ENCODE measurements around the gene SYT17.

SYT17 gene

GRCh38 chr16:19242987-19243575 lies 75.0 kb downstream of the SYT17 start (continued):
- no peak for TF ChIP-seq ZBTB11 (tag by site-specific recombination; conservative IDR thresholded peaks at IDR 0.05; ENCODE audit: low read depth)
- TF ChIP-seq ZNF214 (tag by site-specific recombination; IDR thresholded peaks at IDR 0.05; ENCODE audit: borderline replicate concordance) = no peak
- TF ChIP-seq ZNF792 (tag by site-specific recombination; IDR thresholded peaks at IDR 0.05) = no peak
- TF ChIP-seq ZFP3 (tag by site-specific recombination; IDR thresholded peaks at IDR 0.05; ENCODE audit: low read depth) = no peak

GRCh38 chr16:19245326-19245925 lies 77.4 kb downstream of the SYT17 start:
- POLR2A ChIA-PET = no interaction called here
- Histone ChIP-seq H3K27ac (ENCODE audit: extremely low read depth, low read depth, low read length) (no peak overlapping the region), H3K4me1 (ENCODE audit: control insufficient read depth, insufficient read depth, low read length) (no peaks in the 10 kb centered on the region), H3K36me3 (ENCODE audit: control insufficient read depth in 2 of 2, insufficient read depth in 1 of 2, low read length in 2 of 2) (no peaks in the 10 kb centered on the region), H3K4me3 (ENCODE audit: low read depth, low read length) (no peak overlapping the region), H3K9me3 (ENCODE audit: control insufficient read depth, insufficient read depth, low read depth, low read length) (no peaks in the 10 kb centered on the region)
- CTCF ChIA-PET = interaction anchor here (1.1 to 1.9 kb wide), 2 partner anchors 22 kb away, joined by 4 to 7 read pairs; no protein-coding TSS in a partner anchor
- no peak for TF ChIP-seq ZSCAN16 (tag by site-specific recombination; IDR thresholded peaks at IDR 0.05)
- TF ChIP-seq ZSCAN18 (tag by site-specific recombination; IDR thresholded peaks at IDR 0.05) = no peak
- no peak for TF ChIP-seq ZNF610 (tag by site-specific recombination; IDR thresholded peaks at IDR 0.05; ENCODE audit: borderline replicate concordance)
- no peak for TF ChIP-seq ZNF549 (tag by site-specific recombination; IDR thresholded peaks at IDR 0.05)
- TF ChIP-seq ZNF785 (tag by site-specific recombination; IDR thresholded peaks at IDR 0.05) = no peak
- TF ChIP-seq ZNF521 (tag by site-specific recombination; IDR thresholded peaks at IDR 0.05) = no peak
- no peak for TF ChIP-seq ZNF174 (tag by site-specific recombination; IDR thresholded peaks at IDR 0.05)
- TF ChIP-seq ZNF280C (tag by site-specific recombination; IDR thresholded peaks at IDR 0.05) = no peak

- ChIA-PET CTCF (interaction anchor here (0.5 to 0.7 kb wide), 2 partner anchors 57 to 451 kb away, joined by 3 read pairs; no protein-coding TSS in a partner anchor), POLR2A (no interaction called here)
- TF ChIP-seq ZNF548 (tag by site-specific recombination; IDR thresholded peaks at IDR 0.05) = no peak
- no peak for TF ChIP-seq ZBTB20 (tag by site-specific recombination; IDR thresholded peaks at IDR 0.05)
- TF ChIP-seq ZNF426 (tag by site-specific recombination; IDR thresholded peaks at IDR 0.05) = no peak
- TF ChIP-seq SALL2 (tag by site-specific recombination; IDR thresholded peaks at IDR 0.05; ENCODE audit: borderline replicate concordance) = no peak
- no peak for TF ChIP-seq ZNF610 (tag by site-specific recombination; IDR thresholded peaks at IDR 0.05; ENCODE audit: borderline replicate concordance)
- no peak for TF ChIP-seq KLF8 (tag by site-specific recombination; IDR thresholded peaks at IDR 0.05)
- no peak for TF ChIP-seq BCL11A (tag by site-specific recombination; IDR thresholded peaks at IDR 0.05; ENCODE audit: low read depth)
- no peak for TF ChIP-seq ZNF510 (tag by site-specific recombination; IDR thresholded peaks at IDR 0.05; ENCODE audit: insufficient replicate concordance)
- TF ChIP-seq GLI4 (tag by site-specific recombination; IDR thresholded peaks at IDR 0.05) = no peak
- no peak for TF ChIP-seq ZNF350 (tag by site-specific recombination; IDR thresholded peaks at IDR 0.05)
- TF ChIP-seq INSM2 (tag by site-specific recombination; IDR thresholded peaks at IDR 0.05) = no peak
- no peak for TF ChIP-seq HOXD13 (CRISPR knock-in tag; IDR thresholded peaks at IDR 0.05; ENCODE audit: borderline replicate concordance)
- TF ChIP-seq ZNF596 (tag by site-specific recombination; IDR thresholded peaks at IDR 0.05) = no peak
Observed at GRCh38 chr16:19252904-19253303, 84.9 kb downstream of the SYT17 start.

More at GRCh38 chr16:19252904-19253303, 84.9 kb downstream of the SYT17 start:
- Histone ChIP-seq H3K4me3 (ENCODE audit: low read depth, low read length) (no peak overlapping the region), H3K9me3 (ENCODE audit: control insufficient read depth, insufficient read depth, low read depth, low read length) (no peaks in the 10 kb centered on the region), H3K36me3 (ENCODE audit: control insufficient read depth in 2 of 2, insufficient read depth in 1 of 2, low read length in 2 of 2) (no peaks in the 10 kb centered on the region), H3K27ac (ENCODE audit: extremely low read depth, low read depth, low read length) (no peak overlapping the region), H3K4me1 (ENCODE audit: control insufficient read depth, insufficient read depth, low read length) (no peaks in the 10 kb centered on the region)
